Mononuclear cell (primary cell): ENCODE measurements around the gene C5orf15. TPM values are rescaled to one million over a fixed set of nuclear protein-coding genes. Genes with fewer than 3 reads are reported as not detected.
"Not testable (repeated sequence)": the region's sequence is repeated elsewhere in the genome, so short reads cannot be mapped to it uniquely, and the experiment has no call there.

Source experiments
- H3K27me3 ChIP-seq: 2 replicates; pipeline ENCODE4 v1.6.0; 2011; ENCODE audit warnings: low read length, control low read depth; ENCODE audit not compliant: insufficient read depth
- H3K4me1 ChIP-seq: 2 replicates; pipeline ENCODE4 v1.5.1; 2011; ENCODE audit warnings: mild to moderate bottlenecking, low read length, control low read depth; ENCODE audit not compliant: insufficient read depth
- H3K4me3 ChIP-seq: 2 replicates; pipeline ENCODE4 v1.5.1; 2011; ENCODE audit warnings: mild to moderate bottlenecking, low read length, moderate library complexity
- H3K9me3 ChIP-seq: 2 replicates; pipeline ENCODE4 v1.5.1; 2011; ENCODE audit warnings: low read depth, mild to moderate bottlenecking, control low read depth, low read length
- total RNA-seq: library from RNA; depleted of rRNA; stranded (reverse); fragments of >200 nt; gene quantifications from one replicate; pipeline ENCODE4 v1.2.3, GENCODE V29; 2012

Gene C5orf15
- total RNA-seq, 1 donor, result 26.6 TPM

- no peaks in the 10 kb centered on the region for H3K27me3 ChIP-seq
- no peak overlapping the region for H3K4me3 ChIP-seq
- no peaks in the 10 kb centered on the region for H3K9me3 ChIP-seq
- H3K4me1 ChIP-seq, result peaks cover 13% of the 10 kb centered on the region
These were observed 28.8 kb downstream of the C5orf15 start for GRCh38 chr5:133939668-133940067.

GRCh38 chr5:133938929-133939328 lies 29.5 kb downstream of the C5orf15 start:
- H3K4me1 ChIP-seq, result peaks cover 18% of the 10 kb centered on the region
- no peak overlapping the region for H3K4me3 ChIP-seq
- H3K9me3 ChIP-seq, result no peaks in the 10 kb centered on the region
- H3K27me3 ChIP-seq, result no peaks in the 10 kb centered on the region

GRCh38 chr5:133938039-133938821 lies 30.2 kb downstream of the C5orf15 start:
- H3K4me3 ChIP-seq, result no peak overlapping the region
- H3K4me1 ChIP-seq, result peaks cover 25% of the 10 kb centered on the region
- H3K9me3 ChIP-seq, result no peaks in the 10 kb centered on the region
- no peaks in the 10 kb centered on the region for H3K27me3 ChIP-seq

GRCh38 chr5:133937628-133938027 lies 30.8 kb downstream of the C5orf15 start:
- H3K4me1 ChIP-seq, result peaks cover 31% of the 10 kb centered on the region
- not testable (repeated sequence) for H3K27me3 ChIP-seq, H3K9me3 ChIP-seq, H3K4me3 ChIP-seq

GRCh38 chr5:133936651-133937015 lies 31.8 kb downstream of the C5orf15 start:
- no peak overlapping the region for H3K4me3 ChIP-seq
- peaks cover 40% of the 10 kb centered on the region for H3K4me1 ChIP-seq
- H3K27me3 ChIP-seq, result no peaks in the 10 kb centered on the region
- H3K9me3 ChIP-seq, result no peaks in the 10 kb centered on the region

- H3K27me3 ChIP-seq, H3K4me3 ChIP-seq, H3K9me3 ChIP-seq: not testable (repeated sequence)
- peaks cover 45% of the 10 kb centered on the region for H3K4me1 ChIP-seq
These were observed 32.3 kb downstream of the C5orf15 start for GRCh38 chr5:133935991-133936650.

- Histone ChIP-seq H3K4me1 (peaks cover 50% of the 10 kb centered on the region), H3K4me3 (no peak overlapping the region), H3K9me3 (no peaks in the 10 kb centered on the region), H3K27me3 (no peaks in the 10 kb centered on the region)
These were observed 32.8 kb downstream of the C5orf15 start for GRCh38 chr5:133935667-133935940.

- Histone ChIP-seq H3K27me3 (no peaks in the 10 kb centered on the region), H3K4me1 (peaks cover 56% of the 10 kb centered on the region), H3K9me3 (no peaks in the 10 kb centered on the region), H3K4me3 (no peak overlapping the region)
These were observed 33.4 kb downstream of the C5orf15 start for GRCh38 chr5:133934822-133935666.

- Histone ChIP-seq H3K4me3 (no peak overlapping the region), H3K9me3 (no peaks in the 10 kb centered on the region), H3K4me1 (peaks cover 59% of the 10 kb centered on the region), H3K27me3 (no peaks in the 10 kb centered on the region)
These were observed 34.1 kb downstream of the C5orf15 start for GRCh38 chr5:133934311-133934710.

GRCh38 chr5:133933670-133934295 lies 34.6 kb downstream of the C5orf15 start:
- no peaks in the 10 kb centered on the region for H3K27me3 ChIP-seq
- H3K9me3 ChIP-seq, result no peaks in the 10 kb centered on the region
- H3K4me1 ChIP-seq, result peaks cover 61% of the 10 kb centered on the region
- no peak overlapping the region for H3K4me3 ChIP-seq

- Histone ChIP-seq H3K4me3 (no peak overlapping the region), H3K4me1 (peaks cover 56% of the 10 kb centered on the region), H3K9me3 (no peaks in the 10 kb centered on the region), H3K27me3 (no peaks in the 10 kb centered on the region)
These were observed 35.3 kb downstream of the C5orf15 start for GRCh38 chr5:133933169-133933509.

GRCh38 chr5:133932441-133933168 lies 35.8 kb downstream of the C5orf15 start:
- no peaks in the 10 kb centered on the region for H3K27me3 ChIP-seq
- H3K4me1 ChIP-seq, result peaks cover 54% of the 10 kb centered on the region
- H3K4me3 ChIP-seq, result no peak overlapping the region
- no peaks in the 10 kb centered on the region for H3K9me3 ChIP-seq

- Histone ChIP-seq H3K27me3 (no peaks in the 10 kb centered on the region), H3K4me3 (no peak overlapping the region), H3K4me1 (peaks cover 54% of the 10 kb centered on the region), H3K9me3 (no peaks in the 10 kb centered on the region)
These were observed 36.9 kb downstream of the C5orf15 start for GRCh38 chr5:133931546-133931945.

GRCh38 chr5:133930813-133931090 lies 37.7 kb downstream of the C5orf15 start:
- Histone ChIP-seq H3K4me3 (peak overlapping the region; percentile 8), H3K9me3 (no peaks in the 10 kb centered on the region), H3K4me1 (peaks cover 54% of the 10 kb centered on the region), H3K27me3 (no peaks in the 10 kb centered on the region)
